Vagina (tissue), 2 donors: ENCODE results near the gene GNPDA2. TPM values are rescaled to one million over a fixed set of nuclear protein-coding genes. Genes with fewer than 3 reads are reported as not detected.

ENCODE experiments used
- DNase-seq, 2 donors: peaks; one replicate each; pipeline ENCODE4 v3.0.0-alpha.2; 2017; ENCODE audit errors: extremely low spot score in 2 of 2
- H3K27ac ChIP-seq: fragments of 200-600 bp; sonication (generic); one replicate; pipeline ENCODE4 v1.5.1; 2019
- H3K27me3 ChIP-seq: fragments of 200-600 bp; sonication (generic); one replicate; pipeline ENCODE4 v1.5.1; 2019
- H3K36me3 ChIP-seq, 2 donors: fragments of 200-600 bp; sonication (generic); one replicate each; pipeline ENCODE4 v1.5.1; 2017 to 2019
- H3K4me1 ChIP-seq: fragments of 200-600 bp; sonication (generic); one replicate; pipeline ENCODE4 v1.5.1; 2019
- H3K4me3 ChIP-seq, 2 donors: fragments of 200-600 bp; sonication (generic); 1 replicate in 1 of 2; 2 replicates in 1 of 2; pipeline ENCODE4 v1.5.1; 2016 to 2019
- H3K9me3 ChIP-seq: fragments of 200-600 bp; sonication (generic); one replicate; pipeline ENCODE4 v1.5.1; 2019
- POLR2A ChIP-seq, 2 donors: fragments of 450-650 bp; IDR thresholded peaks; one replicate each; pipeline ENCODE4 v1.6.1; 2017; ENCODE audit warnings: antibody characterized with exemption in 2 of 2, mild to moderate bottlenecking in 2 of 2, moderate library complexity in 2 of 2
- POLR2AphosphoS5 ChIP-seq, 2 donors: sonication (generic); formaldehyde crosslinking; IDR thresholded peaks; one replicate each; pipeline ENCODE4 v1.9.0; 2017; ENCODE audit warnings: antibody characterized with exemption in 2 of 2, mild to moderate bottlenecking in 2 of 2, low read depth in 1 of 2; ENCODE audit not compliant: insufficient read depth in 1 of 2
- intact Hi-C: fragments of 100-400 bp; cut with DNase I; formaldehyde crosslinking; loops from one replicate; pipeline ENCODE4 v1.15.1; 2023
- total RNA-seq: library from RNA; depleted of rRNA; stranded (reverse); fragments of >200 nt; gene quantifications from one replicate; pipeline ENCODE4 v1.2.3, GENCODE V29; 2016
- TF ChIP-seq, protein P1 (sequence below), 3 experiments: fragments of 450-650 bp in 2 of 3; fragments of 200-600 bp in 1 of 3; sonication (generic) in 1 of 3; IDR thresholded peaks; one replicate each; pipeline ENCODE4 v1.5.1; 2017 to 2019; ENCODE audit warnings: antibody characterized with exemption in 3 of 3, mild to moderate bottlenecking in 2 of 3, moderate library complexity in 2 of 3

GNPDA2 gene
- total RNA-seq, 1 donor from 2014 or later = 11.3 TPM

DNA sequence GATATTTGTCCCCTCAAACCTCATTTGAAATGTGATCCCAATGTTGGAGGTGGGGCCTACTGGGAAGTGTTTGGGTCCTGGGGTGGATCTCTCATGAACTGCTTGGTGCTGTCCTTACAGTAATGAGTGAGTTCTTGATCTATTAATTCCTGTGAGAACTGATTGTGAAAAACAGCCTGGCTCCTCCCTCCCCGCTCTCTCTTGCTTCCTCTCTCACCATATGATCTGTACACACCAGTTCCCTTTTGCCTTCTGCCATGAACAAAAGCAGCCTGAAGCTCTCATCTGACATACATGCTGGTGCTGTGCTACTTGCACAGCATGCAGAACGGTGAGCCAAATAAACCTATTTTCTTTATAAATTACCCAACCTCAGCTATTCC, 63.7 kb downstream of the GNPDA2 start:
- no peaks in the 10 kb centered on the region for H3K36me3 ChIP-seq
- no peaks in the 10 kb centered on the region for H3K9me3 ChIP-seq
- H3K27ac ChIP-seq = no peak overlapping the region
- no peak overlapping the region for H3K4me3 ChIP-seq
- H3K27me3 ChIP-seq = no peaks in the 10 kb centered on the region
- intact Hi-C loops = no loop called here
- no peak for DNase-seq
- TF ChIP-seq POLR2A (IDR thresholded peaks at IDR 0.05) (no peak), POLR2AphosphoS5 (IDR thresholded peaks at IDR 0.05; ENCODE audit: insufficient read depth in 1 of 2, low read depth in 1 of 2) (no peak)
- TF ChIP-seq, protein P1, sequence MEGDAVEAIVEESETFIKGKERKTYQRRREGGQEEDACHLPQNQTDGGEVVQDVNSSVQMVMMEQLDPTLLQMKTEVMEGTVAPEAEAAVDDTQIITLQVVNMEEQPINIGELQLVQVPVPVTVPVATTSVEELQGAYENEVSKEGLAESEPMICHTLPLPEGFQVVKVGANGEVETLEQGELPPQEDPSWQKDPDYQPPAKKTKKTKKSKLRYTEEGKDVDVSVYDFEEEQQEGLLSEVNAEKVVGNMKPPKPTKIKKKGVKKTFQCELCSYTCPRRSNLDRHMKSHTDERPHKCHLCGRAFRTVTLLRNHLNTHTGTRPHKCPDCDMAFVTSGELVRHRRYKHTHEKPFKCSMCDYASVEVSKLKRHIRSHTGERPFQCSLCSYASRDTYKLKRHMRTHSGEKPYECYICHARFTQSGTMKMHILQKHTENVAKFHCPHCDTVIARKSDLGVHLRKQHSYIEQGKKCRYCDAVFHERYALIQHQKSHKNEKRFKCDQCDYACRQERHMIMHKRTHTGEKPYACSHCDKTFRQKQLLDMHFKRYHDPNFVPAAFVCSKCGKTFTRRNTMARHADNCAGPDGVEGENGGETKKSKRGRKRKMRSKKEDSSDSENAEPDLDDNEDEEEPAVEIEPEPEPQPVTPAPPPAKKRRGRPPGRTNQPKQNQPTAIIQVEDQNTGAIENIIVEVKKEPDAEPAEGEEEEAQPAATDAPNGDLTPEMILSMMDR (IDR thresholded peaks at IDR 0.05) = no peak
- H3K4me1 ChIP-seq = no peaks in the 10 kb centered on the region

DNA sequence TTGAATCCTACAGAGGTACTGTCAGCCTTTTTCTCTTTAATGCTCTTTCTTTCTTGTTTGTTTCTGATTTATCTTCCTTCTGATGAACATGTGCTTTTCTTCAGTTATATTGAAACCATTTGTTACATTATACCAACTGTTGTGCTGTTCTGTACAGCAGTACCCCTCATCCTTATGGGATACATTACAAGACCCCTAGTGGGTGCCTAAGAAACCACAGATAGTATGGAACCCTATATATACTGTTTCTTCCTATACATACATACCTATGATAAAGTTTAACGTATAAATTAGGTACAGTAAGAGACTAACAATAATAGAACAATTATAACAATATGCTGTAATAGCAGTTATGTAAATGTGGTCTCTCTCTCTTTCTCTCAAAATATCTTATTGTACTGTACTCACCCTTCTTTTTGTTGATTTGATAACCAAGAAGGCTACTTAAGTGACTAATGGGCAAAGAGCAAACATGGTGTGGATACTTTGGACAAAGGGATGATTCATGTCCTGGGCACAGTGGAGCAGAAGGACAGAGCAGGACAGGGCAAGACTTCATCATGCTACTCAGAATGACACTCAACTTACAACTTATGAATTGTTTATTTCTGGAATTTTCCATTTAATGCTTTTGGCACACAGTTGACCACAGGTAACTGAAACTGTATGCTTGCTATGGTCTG, 64.3 kb downstream of the GNPDA2 start:
- Histone ChIP-seq H3K4me1 (no peaks in the 10 kb centered on the region), H3K27ac (no peak overlapping the region), H3K9me3 (no peaks in the 10 kb centered on the region), H3K36me3 (no peaks in the 10 kb centered on the region), H3K4me3 (no peak overlapping the region), H3K27me3 (no peaks in the 10 kb centered on the region)
- intact Hi-C loops = no loop called here
- TF ChIP-seq, protein P1 (IDR thresholded peaks at IDR 0.05) = no peak
- no peak for TF ChIP-seq POLR2AphosphoS5 (IDR thresholded peaks at IDR 0.05; ENCODE audit: insufficient read depth in 1 of 2, low read depth in 1 of 2)
- no peak for DNase-seq

DNA sequence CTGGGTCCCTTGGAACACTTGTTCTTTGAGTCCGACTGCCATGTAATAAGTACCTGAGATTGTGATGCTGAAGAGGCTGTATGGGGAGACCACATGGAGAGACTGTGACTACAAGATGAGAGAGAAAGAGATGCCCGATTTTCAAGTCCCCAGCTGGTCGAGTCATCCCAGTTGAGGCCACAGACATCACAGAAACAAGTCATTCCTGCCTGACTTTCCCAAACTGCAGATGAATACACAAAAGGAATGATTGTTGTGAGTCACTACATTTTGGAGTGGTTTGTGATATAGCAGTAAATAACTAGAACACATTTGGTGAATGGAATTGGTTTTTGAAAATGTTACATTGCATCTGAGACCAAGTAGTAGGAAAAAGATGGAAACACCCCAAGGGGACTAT, 66.0 kb downstream of the GNPDA2 start:
- Histone ChIP-seq H3K27ac (no peak overlapping the region), H3K4me3 (no peak overlapping the region), H3K36me3 (no peaks in the 10 kb centered on the region), H3K4me1 (no peaks in the 10 kb centered on the region), H3K27me3 (no peaks in the 10 kb centered on the region), H3K9me3 (no peaks in the 10 kb centered on the region)
- TF ChIP-seq, protein P1 (IDR thresholded peaks at IDR 0.05) = no peak
- TF ChIP-seq POLR2AphosphoS5 (IDR thresholded peaks at IDR 0.05; ENCODE audit: insufficient read depth in 1 of 2, low read depth in 1 of 2) (no peak), POLR2A (IDR thresholded peaks at IDR 0.05) (no peak)
- DNase-seq = no peak
- intact Hi-C loops = no loop called here

DNA sequence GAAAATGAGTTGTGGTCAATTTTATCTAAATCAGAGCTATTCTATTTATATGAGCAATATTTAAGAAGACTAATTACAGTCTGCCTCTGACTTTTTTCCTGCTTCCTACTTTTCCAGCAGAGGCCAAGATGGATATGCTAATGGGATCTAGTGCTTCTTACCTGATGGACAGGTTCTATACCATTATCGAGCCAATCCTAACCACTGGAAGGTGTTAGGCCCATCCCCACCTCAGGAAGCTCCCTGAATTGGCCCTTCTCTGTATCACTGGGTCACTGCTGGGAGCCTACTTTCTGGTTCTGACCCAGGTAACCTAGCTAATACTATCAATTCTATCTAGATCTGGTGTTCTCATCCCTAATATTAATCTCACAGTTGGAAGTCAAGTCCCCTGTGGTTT, 74.4 kb downstream of the GNPDA2 start:
- intact Hi-C loops = loop anchor here (5.0 kb wide), 1 partner anchor 1185 kb away; no protein-coding TSS in a partner anchor
- H3K9me3 ChIP-seq = no peaks in the 10 kb centered on the region
- H3K4me1 ChIP-seq = no peaks in the 10 kb centered on the region
- H3K4me3 ChIP-seq = no peak overlapping the region
- H3K27ac ChIP-seq = no peak overlapping the region
- no peaks in the 10 kb centered on the region for H3K36me3 ChIP-seq
- DNase-seq = no peak
- no peaks in the 10 kb centered on the region for H3K27me3 ChIP-seq
- TF ChIP-seq, protein P1 (IDR thresholded peaks at IDR 0.05) = no peak
- TF ChIP-seq POLR2AphosphoS5 (IDR thresholded peaks at IDR 0.05; ENCODE audit: insufficient read depth in 1 of 2, low read depth in 1 of 2) (no peak), POLR2A (IDR thresholded peaks at IDR 0.05) (no peak)

Other genes with a start within 250 kb of the GNPDA2 start
- not detected for gene YIPF7, start 74.9 kb downstream of the GNPDA2 start, total RNA-seq
- 11.5 TPM for gene GUF1, start 48.1 kb downstream of the GNPDA2 start, total RNA-seq